H9 (cell line): ENCODE data around the gene LPP. TPM values are rescaled to one million over a fixed set of nuclear protein-coding genes. Genes with fewer than 3 reads are reported as not detected.

Experiments used
- DNase-seq: peaks from one replicate; pipeline ENCODE4 v3.0.0-alpha.2; 2017
- H2AFZ ChIP-seq: one replicate; pipeline ENCODE4 v1.6.1; 2013; ENCODE audit warnings: mild to moderate bottlenecking, low read length, control low read depth, moderate library complexity
- H2AK5ac ChIP-seq: 2 replicates; pipeline ENCODE4 v1.6.1; 2013; ENCODE audit warnings: low read length, control low read depth, mixed read lengths; ENCODE audit not compliant: insufficient read length
- H2BK120ac ChIP-seq: one replicate; pipeline ENCODE4 v1.6.1; 2013; ENCODE audit warnings: low read depth, mild to moderate bottlenecking, low read length, control low read depth, inconsistent platforms; ENCODE audit not compliant: poor library complexity, severe bottlenecking
- H2BK12ac ChIP-seq: 2 replicates; pipeline ENCODE4 v1.6.1; 2013; ENCODE audit warnings: low read length, control low read depth, mixed read lengths, low read depth; ENCODE audit not compliant: insufficient read length
- H2BK15ac ChIP-seq: 2 replicates; pipeline ENCODE4 v1.6.1; 2013; ENCODE audit warnings: low read depth, low read length, control low read depth
- H2BK20ac ChIP-seq: one replicate; pipeline ENCODE4 v1.6.1; 2013; ENCODE audit warnings: low read depth, mild to moderate bottlenecking, low read length, control low read depth, inconsistent platforms; ENCODE audit not compliant: poor library complexity, severe bottlenecking
- H2BK5ac ChIP-seq: 2 replicates; pipeline ENCODE4 v1.6.1; 2013; ENCODE audit warnings: low read length, control low read depth, mixed read lengths; ENCODE audit not compliant: insufficient read length
- H3K14ac ChIP-seq: 2 replicates; pipeline ENCODE4 v1.6.1; 2013; ENCODE audit warnings: low read length, control low read depth; ENCODE audit not compliant: insufficient read depth
- H3K18ac ChIP-seq: 2 replicates; pipeline ENCODE4 v1.6.1; 2013; ENCODE audit warnings: low read depth, mild to moderate bottlenecking, mixed read lengths, low read length, control low read depth; ENCODE audit not compliant: insufficient read length
- H3K23ac ChIP-seq: 2 replicates; pipeline ENCODE4 v1.6.1; 2013; ENCODE audit warnings: low read length, control low read depth, mixed read lengths, low read depth; ENCODE audit not compliant: insufficient read length
- H3K23me2 ChIP-seq: 2 replicates; pipeline ENCODE4 v1.6.1; 2013; ENCODE audit warnings: low read depth, mild to moderate bottlenecking, mixed read lengths, low read length, control low read depth; ENCODE audit not compliant: insufficient read length, poor library complexity, severe bottlenecking
- H3K27ac ChIP-seq: 2 replicates; pipeline ENCODE4 v1.5.1; 2013; ENCODE audit warnings: low read length, control low read depth, mixed read lengths, low read depth; ENCODE audit not compliant: insufficient read length
- H3K27me3 ChIP-seq: 2 replicates; pipeline ENCODE4 v1.6.1; 2013; ENCODE audit warnings: low read length, control low read depth, inconsistent platforms; ENCODE audit not compliant: insufficient read depth
- H3K4ac ChIP-seq: 2 replicates; pipeline ENCODE4 v1.6.1; 2013; ENCODE audit warnings: low read depth, mild to moderate bottlenecking, control low read depth, inconsistent platforms, low read length, moderate library complexity
- H3K4me1 ChIP-seq: 2 replicates; pipeline ENCODE4 v1.6.1; 2013; ENCODE audit warnings: low read length, control low read depth, inconsistent platforms; ENCODE audit not compliant: insufficient read depth
- H3K4me2 ChIP-seq: 2 replicates; pipeline ENCODE4 v1.6.1; 2013; ENCODE audit warnings: low read length, control low read depth, mixed read lengths; ENCODE audit not compliant: insufficient read length, insufficient read depth
- H3K56ac ChIP-seq: 2 replicates; pipeline ENCODE4 v1.6.1; 2013; ENCODE audit warnings: low read depth, mild to moderate bottlenecking, mixed read lengths, low read length, control low read depth; ENCODE audit not compliant: insufficient read length
- H3K79me1 ChIP-seq: 2 replicates; pipeline ENCODE4 v1.6.1; 2013; ENCODE audit warnings: low read depth, mild to moderate bottlenecking, moderate library complexity, low read length, control low read depth, inconsistent platforms; ENCODE audit not compliant: insufficient read depth, poor library complexity, severe bottlenecking
- H3K79me2 ChIP-seq: 2 replicates; pipeline ENCODE4 v1.6.1; 2013; ENCODE audit warnings: low read length, control low read depth, inconsistent platforms; ENCODE audit not compliant: insufficient read depth
- H3K9ac ChIP-seq: 2 replicates; pipeline ENCODE4 v1.6.1; 2013; ENCODE audit warnings: low read length, control low read depth, mixed read lengths; ENCODE audit not compliant: insufficient read length; ENCODE audit errors: extremely low read depth
- H3K9me3 ChIP-seq: one replicate; pipeline ENCODE4 v1.6.1; 2013; ENCODE audit warnings: low read depth, low read length, inconsistent platforms; ENCODE audit not compliant: control insufficient read depth
- H3T11ph ChIP-seq: one replicate; pipeline ENCODE4 v1.6.1; 2013; ENCODE audit warnings: mild to moderate bottlenecking, low read length, control low read depth, inconsistent platforms
- H4K20me1 ChIP-seq: one replicate; pipeline ENCODE4 v1.6.1; 2013; ENCODE audit not compliant: control insufficient read depth, insufficient read length, insufficient read depth
- H4K5ac ChIP-seq: 2 replicates; pipeline ENCODE4 v1.6.1; 2013; ENCODE audit warnings: low read depth, mild to moderate bottlenecking, mixed read lengths, low read length, control low read depth; ENCODE audit not compliant: insufficient read length
- H4K8ac ChIP-seq: replicated peaks from 2 replicates; pipeline ENCODE4 v1.6.1; 2013; ENCODE audit warnings: low read length, control low read depth, mixed read lengths, low read depth; ENCODE audit not compliant: insufficient read length
- H4K91ac ChIP-seq: 2 replicates; pipeline ENCODE4 v1.6.1; 2013; ENCODE audit warnings: low read depth, mild to moderate bottlenecking, moderate library complexity, mixed read lengths, low read length, control low read depth; ENCODE audit not compliant: insufficient read length
- H3K27ac Mint-ChIP-seq, 3 experiments: 2 replicates in 2 of 3; 3 replicates in 1 of 3; pipeline ENCODE4 v1.8.0; 2020 to 2021; ENCODE audit warnings: mixed read lengths in 3 of 3, mild to moderate bottlenecking in 1 of 3, moderate library complexity in 1 of 3
- H3K27me3 Mint-ChIP-seq: 2 replicates; pipeline ENCODE4 v1.8.0; 2021; ENCODE audit warnings: low read depth, mild to moderate bottlenecking, moderate library complexity, mixed read lengths
- H3K36me3 Mint-ChIP-seq, 3 experiments: 2 replicates in 2 of 3; 3 replicates in 1 of 3; pipeline ENCODE4 v1.8.0; 2020 to 2021; ENCODE audit warnings: low read depth in 3 of 3, mixed read lengths in 3 of 3; ENCODE audit not compliant: insufficient read depth in 1 of 3
- H3K4me1 Mint-ChIP-seq, 2 experiments: 2 replicates each; pipeline ENCODE4 v1.8.0; 2020; ENCODE audit warnings: mixed read lengths in 2 of 2
- H3K4me3 Mint-ChIP-seq, 2 experiments: 2 replicates in 1 of 2; 3 replicates in 1 of 2; pipeline ENCODE4 v1.8.0; 2020 to 2021; ENCODE audit warnings: mild to moderate bottlenecking in 2 of 2, mixed read lengths in 2 of 2, moderate library complexity in 1 of 2
- H3K9me3 Mint-ChIP-seq, 2 experiments: 2 replicates in 1 of 2; 3 replicates in 1 of 2; pipeline ENCODE4 v1.8.0; 2020; ENCODE audit warnings: mild to moderate bottlenecking in 2 of 2, mixed read lengths in 2 of 2, moderate library complexity in 1 of 2
- WGBS: extraction: QIAGEN DNeasy Blood & Tissue Kit; methylation state at CpG from one replicate; pipeline ENCODE4 v1.1.7; 2013; ENCODE audit warnings: missing lambda C conversion rate, low lambda C conversion rate, mixed read lengths; ENCODE audit not compliant: insufficient read length; ENCODE audit errors: extremely low coverage; 5-methylcytosine and 5-hydroxymethylcytosine counted together
- total RNA-seq: library from RNA; stranded (reverse); gene quantifications from 2 replicates; pipeline ENCODE4 v1.2.1, GENCODE V29; 2021
- TF ChIP-seq, protein P1 (sequence below): fragments of 200-600 bp; sonication (generic); conservative IDR thresholded peaks from 3 replicates; pipeline ENCODE4 v1.8.0; 2021; ENCODE audit warnings: antibody characterized with exemption, mild to moderate bottlenecking

The LPP gene
- total RNA-seq, 1 experiment from 2014 or later = 64.6 TPM

DNA sequence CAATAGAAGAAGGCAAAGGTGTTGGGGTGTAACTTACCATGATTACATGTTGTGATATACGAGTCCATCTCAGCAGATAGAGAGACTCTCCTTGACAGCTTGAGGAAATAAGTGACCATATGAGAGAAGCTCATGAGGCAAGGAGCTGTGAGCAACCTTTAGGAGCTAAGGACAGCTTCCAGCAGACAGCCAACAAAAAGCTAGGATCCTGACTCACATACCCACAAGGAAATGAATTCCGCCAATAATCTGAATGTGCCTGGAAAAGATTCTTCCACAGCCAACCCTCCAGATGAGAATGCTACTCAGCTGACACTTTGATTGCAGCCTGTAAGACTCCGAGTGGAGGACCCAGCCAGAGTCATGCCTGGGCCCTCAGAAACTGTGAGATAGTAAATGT, 678.2 kb downstream of the LPP start:
- Histone ChIP-seq H4K8ac (no peak overlapping the region), H3K27ac (no peak overlapping the region), H3K23ac (no peak overlapping the region), H4K91ac (no peak overlapping the region), H4K20me1 (no peaks in the 10 kb centered on the region), H2BK5ac (no peak overlapping the region), H3K4ac (no peak overlapping the region), H2BK120ac (no peak overlapping the region), H2AFZ (no peak overlapping the region), H3K9me3 (no peaks in the 10 kb centered on the region), H3K79me1 (no peaks in the 10 kb centered on the region), H3K14ac (no peak overlapping the region), H4K5ac (no peak overlapping the region), H2BK12ac (no peak overlapping the region), H3K27me3 (no peaks in the 10 kb centered on the region), H3K56ac (no peak overlapping the region), H3K9ac (no peak overlapping the region), H2AK5ac (no peak overlapping the region), H2BK15ac (no peak overlapping the region), H3K18ac (no peak overlapping the region), H3K23me2 (no peaks in the 10 kb centered on the region), H3K79me2 (no peaks in the 10 kb centered on the region), H2BK20ac (no peak overlapping the region), H3K4me1 (no peaks in the 10 kb centered on the region), H3K4me2 (no peak overlapping the region), H3T11ph (no peak overlapping the region)
- H3K27me3 Mint-ChIP-seq = no peaks in the 10 kb centered on the region
- no peaks in the 10 kb centered on the region for H3K36me3 Mint-ChIP-seq
- TF ChIP-seq, protein P1, sequence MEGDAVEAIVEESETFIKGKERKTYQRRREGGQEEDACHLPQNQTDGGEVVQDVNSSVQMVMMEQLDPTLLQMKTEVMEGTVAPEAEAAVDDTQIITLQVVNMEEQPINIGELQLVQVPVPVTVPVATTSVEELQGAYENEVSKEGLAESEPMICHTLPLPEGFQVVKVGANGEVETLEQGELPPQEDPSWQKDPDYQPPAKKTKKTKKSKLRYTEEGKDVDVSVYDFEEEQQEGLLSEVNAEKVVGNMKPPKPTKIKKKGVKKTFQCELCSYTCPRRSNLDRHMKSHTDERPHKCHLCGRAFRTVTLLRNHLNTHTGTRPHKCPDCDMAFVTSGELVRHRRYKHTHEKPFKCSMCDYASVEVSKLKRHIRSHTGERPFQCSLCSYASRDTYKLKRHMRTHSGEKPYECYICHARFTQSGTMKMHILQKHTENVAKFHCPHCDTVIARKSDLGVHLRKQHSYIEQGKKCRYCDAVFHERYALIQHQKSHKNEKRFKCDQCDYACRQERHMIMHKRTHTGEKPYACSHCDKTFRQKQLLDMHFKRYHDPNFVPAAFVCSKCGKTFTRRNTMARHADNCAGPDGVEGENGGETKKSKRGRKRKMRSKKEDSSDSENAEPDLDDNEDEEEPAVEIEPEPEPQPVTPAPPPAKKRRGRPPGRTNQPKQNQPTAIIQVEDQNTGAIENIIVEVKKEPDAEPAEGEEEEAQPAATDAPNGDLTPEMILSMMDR = no peak
- peaks cover 2 to 6% of the 10 kb centered on the region in 2 experiments; a peak in 3 of 4 replicates for H3K4me1 Mint-ChIP-seq
- WGBS = no CpG with 5 or more reads among the region's 3 CpGs
- no peaks in the 10 kb centered on the region for H3K9me3 Mint-ChIP-seq
- DNase-seq = no peak
- H3K27ac Mint-ChIP-seq = no peak overlapping the region
- no peak overlapping the region for H3K4me3 Mint-ChIP-seq
